ENCODE data around the gene RNASE8.

- TF ChIP-seq CTCF (IDR thresholded peaks at IDR 0.05) (no peak), ZFX (IDR thresholded peaks at IDR 0.05; ENCODE audit: borderline replicate concordance) (no peak)
These were observed 3.7 kb downstream of the RNASE8 start for GRCh38 chr14:21061347-21061668.
